ENCODE measurements around the gene ZMYM3. TPM values are rescaled to one million over a fixed set of nuclear protein-coding genes. Genes with fewer than 3 reads are reported as not detected.

Gene ZMYM3
- total RNA-seq, 4 donors from 2014 or later, result 9.9 to 19.0 (median 16.8) TPM

DNA sequence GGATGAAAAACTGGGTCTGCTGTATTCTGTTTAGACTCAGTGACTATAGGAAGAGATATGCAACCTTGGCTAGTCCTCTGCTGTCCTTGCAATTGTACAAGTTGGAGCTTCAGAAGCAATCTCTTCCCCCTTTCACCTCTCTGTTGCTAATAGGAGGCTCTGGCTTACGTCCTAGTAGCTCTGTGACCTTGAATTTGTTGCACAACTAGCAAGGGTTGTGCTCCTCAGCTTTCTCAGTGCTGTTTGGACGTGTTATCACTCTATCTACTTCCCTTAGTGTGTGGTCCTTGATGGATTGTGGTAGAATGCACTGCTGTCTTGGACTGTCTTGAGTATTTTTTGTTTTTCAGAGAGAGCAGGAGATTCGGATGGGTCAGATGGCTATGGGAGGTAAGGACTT is 44.2 kb upstream of the ZMYM3 start:
- Histone ChIP-seq H3K36me3 (peaks cover 53 to 76% (median 70%) of the 10 kb centered on the region in 4 donors), H3K9me3 (no peaks in the 10 kb centered on the region), H3K27ac (replicated peaks in 1 of 4) (no peak overlapping the region), H3K4me3 (no peak overlapping the region), H3K4me1 (peaks cover 0 to 19% (median 13%) of the 10 kb centered on the region in 4 donors), H3K27me3 (no peaks in the 10 kb centered on the region)
- TF ChIP-seq POLR2AphosphoS5 (IDR thresholded peaks at IDR 0.05) (peak in 1 of 2 donors; percentile 13), EP300 (IDR thresholded peaks at IDR 0.05) (no peak)
- WGBS, result 40% methylated on average over 3 of the region's 3 CpGs
- DNase-seq (ENCODE audit: extremely low spot score), result no peak
- intact Hi-C loops (cut with DNase I), result no loop called here

DNA sequence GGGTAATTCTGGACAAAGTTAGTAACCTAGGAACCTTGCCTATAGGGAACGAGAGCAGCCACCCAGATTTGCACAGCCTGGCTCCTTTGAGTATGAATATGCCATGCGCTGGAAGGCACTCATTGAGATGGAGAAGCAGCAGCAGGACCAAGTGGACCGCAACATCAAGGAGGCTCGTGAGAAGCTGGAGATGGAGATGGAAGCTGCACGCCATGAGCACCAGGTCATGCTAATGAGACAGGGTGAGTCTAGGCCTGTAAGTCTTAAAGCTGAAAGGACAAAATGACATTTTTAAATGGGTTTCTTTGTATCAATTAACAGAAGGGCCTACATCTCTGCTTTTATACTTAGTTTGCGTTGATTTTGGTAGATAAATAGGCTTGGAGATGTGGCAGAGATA is 42.9 kb upstream of the ZMYM3 start:
- H3K36me3 ChIP-seq, result peaks cover 62 to 89% (median 79%) of the 10 kb centered on the region in 4 donors
- 89% methylated on average over 6 of the region's 6 CpGs for WGBS

DNA sequence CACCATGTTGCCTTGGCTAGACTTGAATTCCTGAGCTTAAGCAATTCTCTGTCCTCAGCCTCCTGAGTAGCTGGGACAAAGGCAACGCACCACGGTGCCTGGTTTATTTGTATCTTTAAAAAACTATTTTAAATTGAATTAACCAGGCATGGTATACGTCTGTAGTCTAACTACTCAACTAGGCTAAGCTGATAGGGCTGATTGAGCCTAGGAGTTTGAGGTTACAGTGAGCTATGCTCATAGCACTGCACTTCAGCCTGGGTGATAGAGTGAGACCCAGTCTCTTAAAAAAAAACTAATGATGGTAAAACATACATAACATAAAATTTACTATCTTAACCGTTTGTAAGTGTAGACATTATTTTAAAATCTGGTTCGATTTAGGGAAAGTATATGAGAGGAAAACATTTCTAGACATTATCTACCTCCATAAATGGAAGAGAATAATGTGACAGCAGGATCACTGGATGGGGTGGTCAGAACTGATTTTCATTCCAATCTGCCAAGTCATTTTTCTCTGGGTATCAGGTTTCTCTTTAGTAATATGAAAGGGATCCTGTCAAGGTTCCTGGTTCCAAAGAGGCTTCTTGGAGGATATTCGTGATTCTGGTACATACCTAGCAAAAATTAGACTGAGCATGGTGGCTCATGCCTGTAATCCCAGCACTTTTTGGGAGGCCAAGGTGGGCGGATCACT is 38.9 kb upstream of the ZMYM3 start:
- Histone ChIP-seq H3K9me3 (no peaks in the 10 kb centered on the region), H3K4me1 (peaks cover 5 to 50% (median 30%) of the 10 kb centered on the region in 4 donors), H3K27me3 (no peaks in the 10 kb centered on the region), H3K27ac (replicated peaks in 1 of 4) (peak overlapping the region in 2 of 4 donors; percentile 20 to 38), H3K4me3 (no peak overlapping the region), H3K36me3 (peaks cover 40 to 74% (median 60%) of the 10 kb centered on the region in 4 donors)
- TF ChIP-seq EP300 (IDR thresholded peaks at IDR 0.05), result no peak
- TF ChIP-seq, protein P1, sequence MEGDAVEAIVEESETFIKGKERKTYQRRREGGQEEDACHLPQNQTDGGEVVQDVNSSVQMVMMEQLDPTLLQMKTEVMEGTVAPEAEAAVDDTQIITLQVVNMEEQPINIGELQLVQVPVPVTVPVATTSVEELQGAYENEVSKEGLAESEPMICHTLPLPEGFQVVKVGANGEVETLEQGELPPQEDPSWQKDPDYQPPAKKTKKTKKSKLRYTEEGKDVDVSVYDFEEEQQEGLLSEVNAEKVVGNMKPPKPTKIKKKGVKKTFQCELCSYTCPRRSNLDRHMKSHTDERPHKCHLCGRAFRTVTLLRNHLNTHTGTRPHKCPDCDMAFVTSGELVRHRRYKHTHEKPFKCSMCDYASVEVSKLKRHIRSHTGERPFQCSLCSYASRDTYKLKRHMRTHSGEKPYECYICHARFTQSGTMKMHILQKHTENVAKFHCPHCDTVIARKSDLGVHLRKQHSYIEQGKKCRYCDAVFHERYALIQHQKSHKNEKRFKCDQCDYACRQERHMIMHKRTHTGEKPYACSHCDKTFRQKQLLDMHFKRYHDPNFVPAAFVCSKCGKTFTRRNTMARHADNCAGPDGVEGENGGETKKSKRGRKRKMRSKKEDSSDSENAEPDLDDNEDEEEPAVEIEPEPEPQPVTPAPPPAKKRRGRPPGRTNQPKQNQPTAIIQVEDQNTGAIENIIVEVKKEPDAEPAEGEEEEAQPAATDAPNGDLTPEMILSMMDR (IDR thresholded peaks at IDR 0.05), result no peak
- no peak for TF ChIP-seq POLR2AphosphoS5 (IDR thresholded peaks at IDR 0.05)
- TF ChIP-seq POLR2A (IDR thresholded peaks at IDR 0.05; ENCODE audit: low read depth), result no peak
- intact Hi-C loops (cut with DNase I), result no loop called here
- no peak for DNase-seq (ENCODE audit: extremely low spot score)
- 73% methylated on average over 7 of the region's 7 CpGs for whole genome bisulfite sequencing

More for the DNA sequence above, 42.9 kb upstream of the ZMYM3 start:
- Histone ChIP-seq H3K27me3 (no peaks in the 10 kb centered on the region), H3K9me3 (no peaks in the 10 kb centered on the region), H3K4me3 (no peak overlapping the region), H3K27ac (replicated peaks in 1 of 4) (no peak overlapping the region), H3K4me1 (peaks cover 0 to 21% (median 6%) of the 10 kb centered on the region in 4 donors)
- DNase-seq (ENCODE audit: extremely low spot score), result no peak
- intact Hi-C loops (cut with DNase I), result no loop called here
- TF ChIP-seq, protein P1 (IDR thresholded peaks at IDR 0.05), result no peak
- no peak for TF ChIP-seq EP300 (IDR thresholded peaks at IDR 0.05)
- no peak for TF ChIP-seq POLR2A (IDR thresholded peaks at IDR 0.05; ENCODE audit: low read depth)
- TF ChIP-seq POLR2AphosphoS5 (IDR thresholded peaks at IDR 0.05), result no peak

DNA sequence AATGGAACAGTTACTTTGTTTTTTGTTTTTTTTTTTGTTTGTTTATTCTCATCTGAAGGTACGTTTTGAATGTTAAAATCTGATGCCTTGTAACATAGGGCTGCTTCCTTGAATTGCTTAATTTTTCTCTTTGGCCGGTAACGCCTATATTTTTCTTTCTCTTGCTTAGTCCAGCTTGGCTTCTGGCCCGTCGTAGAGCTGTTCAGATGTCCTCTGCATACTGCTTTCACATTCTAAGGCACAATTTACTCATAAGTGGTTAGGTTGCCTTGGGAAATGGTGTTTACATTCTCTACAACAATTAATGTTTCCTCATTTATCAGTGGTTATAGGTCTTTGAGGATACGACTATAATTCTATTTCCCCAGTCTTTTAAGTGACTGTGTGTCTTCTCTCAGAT is 37.4 kb upstream of the ZMYM3 start:
- Histone ChIP-seq H3K4me1 (peaks cover 9 to 64% (median 44%) of the 10 kb centered on the region in 4 donors), H3K9me3 (no peaks in the 10 kb centered on the region), H3K27me3 (no peaks in the 10 kb centered on the region), H3K36me3 (peaks cover 28 to 64% (median 45%) of the 10 kb centered on the region in 4 donors), H3K27ac (replicated peaks in 1 of 4) (peak overlapping the region in 3 of 4 donors; percentile 27 to 47 (median 46)), H3K4me3 (no peak overlapping the region)
- intact Hi-C loops (cut with DNase I), result no loop called here
- 53% methylated on average over 6 of the region's 6 CpGs for WGBS
- no peak for DNase-seq (ENCODE audit: extremely low spot score)
- TF ChIP-seq POLR2AphosphoS5 (IDR thresholded peaks at IDR 0.05), result no peak
- TF ChIP-seq EP300 (IDR thresholded peaks at IDR 0.05), result no peak
- no peak for TF ChIP-seq POLR2A (IDR thresholded peaks at IDR 0.05; ENCODE audit: low read depth)

DNA sequence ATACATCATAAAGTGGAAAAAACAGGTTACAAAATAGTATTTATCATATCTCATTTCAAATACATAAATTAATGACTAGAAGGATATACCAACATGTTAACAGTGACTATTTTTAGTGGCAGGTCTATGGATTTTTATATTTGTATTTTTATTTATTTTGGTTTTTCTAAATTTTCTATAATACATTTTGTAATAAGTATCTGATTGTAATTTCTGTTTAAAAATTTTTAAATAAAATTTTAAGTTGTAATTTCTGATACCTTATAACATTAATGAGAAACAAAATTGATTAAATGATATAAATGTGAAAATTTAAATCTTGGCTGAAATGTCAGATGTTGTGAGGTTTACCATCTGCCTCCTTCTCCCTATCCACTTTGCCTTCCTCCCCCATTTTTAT is 32.0 kb upstream of the ZMYM3 start:
- peak overlapping the region in 1 of 4 donors; percentile 68 for H3K4me3 ChIP-seq

More for the DNA sequence above, 32.0 kb upstream of the ZMYM3 start:
- intact Hi-C loops (cut with DNase I), result no loop called here
- Histone ChIP-seq H3K27ac (replicated peaks in 1 of 4) (no peak overlapping the region), H3K9me3 (no peaks in the 10 kb centered on the region), H3K27me3 (no peaks in the 10 kb centered on the region), H3K36me3 (peaks cover 0 to 10% (median 2%) of the 10 kb centered on the region in 4 donors), H3K4me1 (peaks cover 17 to 62% (median 54%) of the 10 kb centered on the region in 4 donors)
- no peak for TF ChIP-seq POLR2A (IDR thresholded peaks at IDR 0.05; ENCODE audit: low read depth)
- TF ChIP-seq EP300 (IDR thresholded peaks at IDR 0.05), result no peak
- TF ChIP-seq, protein P1 (IDR thresholded peaks at IDR 0.05), result no peak
- no peak for TF ChIP-seq POLR2AphosphoS5 (IDR thresholded peaks at IDR 0.05)
- DNase-seq (ENCODE audit: extremely low spot score), result no peak
